CD1c-positive myeloid dendritic cell (primary cell): ENCODE results near the gene SIGLECL1.

Experiments
- DNase-seq: peaks from one replicate; pipeline ENCODE4 v3.0.0-alpha.2; 2016; ENCODE audit errors: extremely low spot score

SIGLECL1 gene

DNA sequence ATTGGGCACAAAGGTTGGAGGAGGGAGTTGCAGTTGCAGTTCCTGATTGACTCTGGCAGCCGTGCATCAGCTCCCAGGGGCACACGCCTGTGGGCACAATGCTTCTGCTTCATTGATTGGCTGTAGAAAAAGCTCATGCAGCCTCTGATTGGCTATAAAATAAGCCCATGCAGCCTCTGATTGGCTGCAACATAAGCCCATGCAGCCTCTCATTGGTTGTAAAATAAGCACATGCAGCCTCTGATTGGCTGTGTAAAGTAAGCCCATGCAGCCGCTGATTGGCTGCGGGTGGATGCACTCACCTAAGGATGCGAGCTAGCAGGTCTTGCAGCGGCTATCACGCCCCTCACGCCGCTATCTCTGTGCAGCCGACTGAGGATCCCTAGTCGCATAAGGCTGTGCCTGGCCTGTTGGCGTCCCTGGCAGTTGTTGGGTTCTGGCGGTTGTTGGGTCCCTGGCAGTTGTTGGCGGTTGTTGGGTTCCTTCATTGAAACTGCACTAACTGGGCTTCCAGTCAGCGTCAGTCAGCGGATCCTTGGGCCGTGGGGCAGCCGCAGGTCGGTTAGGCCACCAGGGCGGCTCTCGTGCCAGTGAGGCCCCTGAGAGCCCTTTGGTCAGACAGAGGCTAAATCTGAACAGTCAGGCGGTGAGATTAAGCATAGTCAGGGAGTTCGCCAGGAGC is at the start of gene SIGLECL1:
SIGLECL1 (plus strand) TSS at position 295 of the 682 bp plus-strand sequence. CDS start 12,993 bp downstream, outside the sequence.
- no peak for DNase-seq

DNA sequence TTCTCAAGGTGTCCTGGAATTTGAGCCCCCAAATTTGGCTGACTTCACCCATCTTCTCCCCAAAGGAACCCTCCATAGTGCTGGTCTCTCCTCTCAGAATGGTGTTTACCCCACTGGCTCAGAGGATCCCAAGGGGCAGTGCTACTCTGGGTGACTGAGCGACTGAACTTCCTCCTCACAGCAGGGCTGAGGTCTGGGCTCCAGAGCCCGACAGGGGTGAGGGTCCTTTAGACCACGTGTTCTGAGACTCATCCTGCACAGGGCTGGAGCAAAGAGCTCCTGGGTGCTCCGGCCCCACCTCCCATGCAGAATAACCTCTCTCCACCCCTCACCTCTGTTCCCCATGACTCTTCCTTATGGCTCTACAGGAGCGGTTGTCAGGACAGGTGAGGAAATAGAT is 49.2 kb upstream of the SIGLECL1 start:
- DNase-seq, result no peak

DNA sequence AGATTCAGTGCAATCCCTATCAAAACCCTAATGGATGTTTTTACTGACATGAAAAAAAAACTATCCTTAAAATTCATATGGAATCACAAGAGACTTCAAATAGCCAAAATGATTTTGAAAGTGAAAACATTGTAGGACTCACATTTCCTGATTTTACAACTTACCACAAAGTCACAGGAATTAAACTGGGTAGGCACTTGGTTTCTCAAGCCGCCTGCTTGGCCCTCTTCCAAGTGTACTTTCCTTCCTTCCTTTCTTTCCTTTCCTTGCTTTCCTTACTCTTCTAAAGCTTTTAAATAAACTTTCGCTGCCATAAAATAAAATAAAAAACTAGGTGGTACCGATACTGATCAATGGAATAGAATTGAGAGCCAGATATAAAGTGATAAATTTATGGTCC is 47.0 kb upstream of the SIGLECL1 start:
- DNase-seq, result peak; percentile 20

- DNase-seq, result no peak
Measured at GRCh38 chr19:51204321-51204720, 46.6 kb upstream of the SIGLECL1 start.

GRCh38 chr19:51207747-51208146 is 43.1 kb upstream of the SIGLECL1 start:
- DNase-seq, result no peak

DNA sequence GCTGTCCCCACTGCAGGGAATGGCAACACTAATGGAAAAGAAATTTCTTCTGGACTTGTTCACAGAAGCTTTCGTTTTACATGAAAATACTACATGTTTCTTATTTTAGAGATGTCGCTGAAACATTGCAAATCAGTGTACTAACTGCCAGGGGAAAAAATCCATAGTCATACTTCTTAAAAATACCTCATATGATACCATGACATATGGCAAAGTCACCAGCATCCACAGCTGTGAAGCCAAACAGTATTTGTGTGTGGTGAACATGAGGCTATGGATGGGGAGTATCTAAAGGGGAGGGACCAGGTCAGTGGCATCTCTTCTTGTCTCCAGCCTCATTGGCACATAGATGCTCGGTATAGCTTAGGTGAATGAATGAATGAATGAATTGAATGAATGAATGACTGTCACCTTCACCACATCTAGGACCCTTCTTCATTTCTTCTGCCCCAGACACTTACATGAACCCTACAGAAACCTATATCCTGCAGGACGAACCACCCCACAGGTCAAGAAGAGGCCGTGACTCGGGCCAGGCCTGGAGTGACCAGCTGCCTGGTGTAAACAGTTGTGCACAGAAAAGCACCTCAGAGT is 40.6 kb upstream of the SIGLECL1 start:
- no peak for DNase-seq

DNA sequence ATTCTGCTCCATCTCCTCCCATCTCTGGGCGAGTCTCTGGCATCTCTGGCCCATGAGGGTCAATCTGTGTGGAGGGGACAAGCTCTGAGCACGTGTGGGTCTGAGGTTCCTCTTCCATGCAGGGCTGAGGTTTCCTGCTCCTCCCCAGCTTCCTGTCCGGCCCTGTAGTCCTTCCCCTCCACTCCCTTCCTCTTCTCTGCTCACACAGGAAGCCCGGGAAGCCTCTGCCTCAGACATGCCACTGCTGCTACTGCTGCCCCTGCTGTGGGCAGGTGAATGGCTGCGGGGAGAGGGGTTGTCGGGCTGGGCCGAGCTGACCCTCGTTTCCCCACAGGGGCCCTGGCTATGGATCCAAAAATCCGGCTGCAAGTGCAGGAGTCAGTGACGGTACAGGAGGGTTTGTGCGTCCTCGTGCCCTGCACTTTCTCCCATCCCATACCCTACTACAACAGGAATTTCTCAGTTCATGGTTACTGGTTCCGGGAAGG is 40.0 kb upstream of the SIGLECL1 start:
- DNase-seq, result peak; percentile 71

- DNase-seq, result no peak
Measured at GRCh38 chr19:51211833-51212232, 39.0 kb upstream of the SIGLECL1 start.

DNA sequence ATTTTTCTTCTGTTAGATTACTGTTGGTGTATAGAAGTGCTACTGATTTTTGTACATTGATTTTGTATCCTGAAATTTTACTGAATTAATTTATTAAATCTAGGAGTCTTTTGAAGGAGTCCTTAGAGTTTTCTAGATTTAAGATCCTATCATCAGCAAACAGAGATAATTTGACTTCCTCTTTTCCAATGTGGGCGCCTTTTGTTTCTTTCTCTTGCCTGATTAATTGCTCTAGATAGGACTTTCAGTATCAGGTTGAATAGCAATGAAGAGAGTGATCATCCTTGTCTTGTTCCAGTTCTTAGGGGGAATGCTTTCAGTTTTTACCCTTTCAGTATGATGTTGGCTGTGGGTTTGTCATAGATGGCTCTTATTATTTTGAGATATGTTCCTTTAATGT is 31.6 kb upstream of the SIGLECL1 start:
- peak; percentile 29 for DNase-seq

GRCh38 chr19:51219971-51220370 is 30.9 kb upstream of the SIGLECL1 start:
- no peak for DNase-seq

- no peak for DNase-seq
Measured at GRCh38 chr19:51220996-51221395, 29.9 kb upstream of the SIGLECL1 start.

GRCh38 chr19:51224163-51224641 is 26.7 kb upstream of the SIGLECL1 start:
- DNase-seq, result no peak

GRCh38 chr19:51224898-51225393 is 25.9 kb upstream of the SIGLECL1 start, which contains the start of gene CD33:
CD33 (plus strand) TSS chr19:51225080; CDS start chr19:51225119, 39 bp downstream.
- peak; percentile 78 for DNase-seq

- DNase-seq, result no peak
Measured at GRCh38 chr19:51226067-51226466, 24.8 kb upstream of the SIGLECL1 start.

DNA sequence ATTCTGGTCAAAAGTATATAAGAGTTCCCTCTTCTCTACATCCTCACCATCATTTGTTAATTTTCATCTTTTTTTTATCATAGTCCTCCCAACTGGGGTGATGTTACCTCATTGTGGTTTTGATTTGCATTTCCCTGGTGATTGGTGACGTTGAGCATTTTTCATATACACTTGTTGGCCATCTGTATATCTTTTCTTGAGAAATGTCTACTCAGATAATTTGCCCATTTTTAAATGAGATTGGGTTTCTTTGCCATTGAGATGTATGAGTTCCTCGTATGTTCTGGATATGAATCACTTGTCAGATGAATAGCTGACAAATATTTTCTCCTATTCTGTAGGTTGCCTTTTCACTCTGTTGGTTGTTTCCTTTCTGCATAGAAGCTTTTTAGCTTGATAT is 23.6 kb upstream of the SIGLECL1 start:
- DNase-seq, result no peak

GRCh38 chr19:51227966-51228365 is 22.9 kb upstream of the SIGLECL1 start:
- no peak for DNase-seq

DNA sequence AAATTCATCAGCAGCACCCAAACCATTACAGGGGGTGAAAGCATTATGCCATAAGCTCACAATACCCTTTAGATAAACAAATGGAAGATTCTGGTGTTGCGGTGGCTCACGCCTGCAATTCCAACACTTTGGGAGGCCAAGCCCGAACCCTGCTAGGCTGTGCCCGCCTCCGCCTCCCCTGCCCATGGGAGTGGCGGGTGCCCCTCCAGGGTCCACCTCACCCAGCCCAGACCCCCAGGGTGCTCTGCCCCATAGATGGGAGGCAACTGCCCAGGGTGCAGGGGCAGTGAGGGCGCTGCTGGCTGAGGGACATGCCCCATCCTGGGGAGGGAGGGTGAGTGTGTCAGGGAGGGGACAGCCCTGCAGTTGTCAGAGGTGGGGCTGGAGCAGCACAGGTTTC is 10.0 kb upstream of the SIGLECL1 start:
- DNase-seq, result no peak

DNA sequence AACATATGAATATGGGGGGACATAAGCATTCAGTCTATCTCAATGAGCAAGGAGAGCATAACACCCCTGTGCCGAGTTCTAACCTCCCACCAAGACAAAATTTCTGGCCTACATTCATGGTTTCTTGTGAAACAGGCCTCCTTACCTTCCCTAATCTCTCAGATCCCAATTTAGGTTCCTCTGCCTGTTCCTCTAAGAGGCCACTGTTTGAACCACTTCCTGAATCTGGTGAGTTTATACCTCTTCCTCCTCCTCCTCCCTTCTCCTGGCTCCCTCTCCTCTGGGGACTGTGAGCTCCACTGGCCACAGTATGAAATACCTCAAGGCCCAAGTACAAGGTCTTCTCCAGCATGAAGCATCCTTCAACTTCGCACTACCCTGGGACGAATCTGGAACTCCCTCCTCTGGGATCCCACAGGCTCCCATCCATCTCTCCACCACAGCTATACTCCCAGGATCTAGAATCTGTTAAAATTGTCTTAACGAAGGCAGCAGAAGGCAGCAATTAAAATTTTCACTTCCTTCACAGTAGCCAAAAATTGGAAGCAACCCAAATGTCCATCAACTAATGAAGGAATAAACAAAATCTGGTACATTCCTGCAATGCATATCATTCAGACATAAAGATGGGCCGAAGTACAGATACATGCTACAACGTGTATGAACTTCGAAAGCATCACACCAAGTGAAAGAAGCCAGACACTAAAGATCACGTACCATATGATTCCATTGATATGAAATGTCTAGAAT is 7.8 kb upstream of the SIGLECL1 start:
- DNase-seq, result peak; percentile 64

DNA sequence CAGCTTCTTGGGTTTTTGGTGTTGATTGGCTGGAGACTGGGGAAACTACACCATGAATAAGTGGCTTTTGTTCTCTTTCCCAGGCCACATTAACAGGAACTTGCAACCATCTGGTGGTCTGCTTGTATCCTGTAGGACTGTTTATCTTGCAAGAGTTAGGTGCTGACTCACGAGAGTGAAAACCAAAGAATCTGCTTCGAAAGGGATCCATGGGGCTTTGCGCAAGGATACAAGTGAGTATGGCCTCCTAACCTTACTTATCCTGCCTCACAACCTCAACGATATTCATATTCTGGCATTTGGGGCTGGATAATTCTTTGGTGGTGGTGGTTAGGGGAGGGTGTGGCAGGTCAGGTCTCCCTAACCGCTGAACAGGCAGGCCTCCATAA is 4.7 kb upstream of the SIGLECL1 start:
- peak; percentile 63 for DNase-seq

- no peak for DNase-seq
Measured at GRCh38 chr19:51247972-51248590, 2.8 kb upstream of the SIGLECL1 start.

GRCh38 chr19:51251468-51251820 is 564 bp downstream of the SIGLECL1 start:
- no peak for DNase-seq
